GM19468 (cell line): Measurements from ENCODE around the gene PEF1.

ENCODE experiments used
- ATAC-seq: cut with Tn5 transposase; IDR thresholded peaks from one replicate; pipeline ENCODE4 v1.9.1; 2021; ENCODE audit warnings: mild to moderate bottlenecking, moderate library complexity, moderate number of reproducible peaks; ENCODE audit not compliant: unreplicated experiment; ENCODE audit errors: extremely low read depth

The PEF1 gene

DNA sequence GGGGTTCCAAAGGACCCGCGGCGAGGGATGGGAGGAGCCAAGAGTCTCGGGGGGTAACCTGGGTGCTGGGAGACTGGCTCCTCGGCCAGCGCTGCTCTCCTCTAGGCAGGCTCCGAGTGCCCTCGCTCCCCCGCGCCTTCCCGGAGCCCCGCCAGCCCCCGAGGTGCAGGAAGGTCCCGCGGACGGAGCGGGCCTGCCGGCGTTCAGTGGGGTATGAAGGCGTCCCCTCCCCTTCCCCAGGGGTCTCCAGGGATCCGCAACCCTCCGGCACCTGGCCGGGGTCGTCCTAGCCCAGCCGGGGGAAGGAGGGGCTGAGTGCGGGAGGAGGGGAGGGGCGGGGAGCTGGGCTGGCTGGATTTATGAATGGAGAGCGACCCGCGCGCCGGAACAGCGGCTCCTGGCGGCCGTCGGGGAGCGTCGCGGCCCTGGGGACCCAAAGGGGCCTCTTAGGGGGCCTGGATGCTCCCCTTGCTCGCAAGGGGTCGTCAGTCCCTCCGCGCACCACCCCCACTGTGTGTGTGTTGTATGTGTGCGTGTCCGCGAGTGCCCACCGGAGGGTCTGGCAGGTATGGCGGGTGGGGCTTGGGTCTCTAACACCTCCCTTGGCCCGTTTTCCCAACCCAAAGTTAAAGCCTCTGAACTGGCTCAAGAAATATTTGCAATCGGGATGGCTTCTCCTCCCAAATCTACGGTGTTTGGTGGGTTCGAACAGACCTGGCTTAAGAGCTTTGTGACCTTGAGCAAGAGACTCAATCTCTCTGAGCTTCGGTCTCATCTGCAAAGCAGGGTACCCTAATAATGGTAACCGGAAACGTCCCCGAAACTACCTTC, 26.5 kb downstream of the PEF1 start:
- no peak for ATAC-seq

DNA sequence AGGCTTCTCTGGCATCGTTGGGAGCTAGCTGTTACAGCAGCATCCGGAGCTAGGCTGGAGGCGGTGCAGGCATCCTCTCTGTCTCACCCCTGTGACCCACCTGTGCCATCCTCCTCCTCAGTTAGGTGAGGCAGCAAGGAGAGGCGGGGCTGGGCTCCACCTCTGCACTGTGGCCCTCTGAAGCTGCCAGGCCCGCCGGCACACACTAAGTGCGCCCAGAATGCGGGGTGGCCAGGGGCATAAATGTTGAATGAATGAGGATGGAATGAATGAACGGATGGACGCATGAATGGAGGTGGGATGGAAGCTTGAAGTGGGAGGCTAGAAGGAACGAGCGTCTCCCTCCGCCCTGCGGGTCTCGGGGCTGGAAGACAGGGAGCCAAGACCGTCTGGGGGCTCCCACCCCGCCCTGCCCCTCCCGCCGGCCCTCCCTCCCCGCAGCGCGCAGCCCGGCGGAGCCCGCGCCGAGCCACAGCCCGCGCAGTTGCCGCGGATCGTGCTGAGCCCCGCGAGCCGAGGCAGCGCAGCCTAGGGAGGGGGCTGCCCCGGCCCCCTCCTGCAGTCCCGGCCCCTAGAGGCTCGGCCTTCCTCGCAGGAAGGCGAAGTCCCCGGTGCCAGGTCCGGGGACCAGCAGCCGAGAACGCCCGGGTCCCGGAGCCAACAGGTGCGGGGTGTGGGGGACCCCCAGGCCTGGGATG, 27.3 kb downstream of the PEF1 start, which contains the start of gene HCRTR1:
TSS of gene HCRTR1 (plus strand) at position 472 of the 698 bp plus-strand sequence. CDS start 1,504 bp downstream, outside the sequence.
- ATAC-seq: no peak

DNA sequence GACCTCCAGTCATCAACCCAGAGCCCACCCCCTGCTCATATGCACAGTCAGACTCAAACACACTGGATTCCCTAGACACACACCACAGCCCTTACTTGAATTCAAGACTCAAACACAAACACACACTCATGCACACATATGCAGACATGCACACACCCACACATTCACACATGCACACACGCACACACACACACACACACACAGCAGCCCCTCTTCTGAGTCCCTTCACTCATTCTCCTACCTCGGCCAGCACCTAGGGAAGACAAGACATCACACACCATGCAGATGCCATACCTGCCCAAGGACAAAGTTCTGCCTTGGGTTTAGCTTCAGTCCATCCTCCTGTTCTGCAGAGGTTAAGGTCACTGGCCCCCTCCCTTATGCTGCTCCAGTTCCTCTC, 28.7 kb downstream of the PEF1 start:
- ATAC-seq: no peak

DNA sequence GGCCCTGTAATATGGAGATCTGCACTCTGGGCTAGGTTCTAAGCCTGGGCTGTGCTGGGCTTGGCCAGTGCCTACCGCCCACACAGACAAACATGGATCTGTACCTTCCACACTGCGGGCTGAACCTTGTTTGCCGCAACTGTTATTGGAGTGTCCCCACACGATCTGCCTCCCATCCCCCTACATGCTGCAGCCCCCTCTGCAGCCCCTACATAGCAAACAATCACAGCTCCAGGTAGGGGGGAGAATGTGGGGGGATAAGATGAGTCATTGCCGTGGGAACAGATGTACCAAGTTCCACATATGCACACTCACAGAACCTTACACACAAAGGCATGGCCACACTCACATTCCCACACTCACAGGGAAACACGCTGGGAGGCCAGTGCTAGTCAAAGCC, 29.3 kb downstream of the PEF1 start:
- ATAC-seq: no peak

DNA sequence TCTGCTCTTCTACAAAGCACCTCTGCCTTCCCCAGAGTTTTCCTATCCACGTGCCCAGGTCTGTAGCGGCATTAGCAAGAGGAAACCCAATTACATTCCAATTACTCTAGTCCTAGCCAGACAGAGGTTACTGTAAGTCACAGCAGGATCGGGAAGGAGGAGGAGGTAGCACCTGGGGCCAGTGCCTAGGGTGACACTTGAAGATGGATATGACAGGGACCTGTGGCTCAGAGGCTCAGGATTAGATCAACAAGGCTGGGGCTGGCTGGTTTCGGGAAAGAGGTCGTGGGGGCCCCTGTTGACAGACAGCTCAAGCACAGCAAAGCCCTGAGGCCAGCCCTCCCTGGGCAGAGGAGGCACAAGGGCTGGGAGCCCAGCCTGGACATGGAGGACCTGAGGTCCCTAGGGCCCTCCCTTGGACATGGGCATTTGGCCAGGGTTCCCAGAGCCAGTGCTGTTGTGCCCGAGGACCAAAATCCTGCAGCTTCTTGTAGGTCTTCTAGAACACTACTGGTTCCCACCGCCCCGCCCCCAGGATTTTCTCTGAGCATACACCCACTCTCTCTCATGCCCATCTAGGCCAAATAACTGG, 30.2 kb downstream of the PEF1 start:
- no peak for ATAC-seq

DNA sequence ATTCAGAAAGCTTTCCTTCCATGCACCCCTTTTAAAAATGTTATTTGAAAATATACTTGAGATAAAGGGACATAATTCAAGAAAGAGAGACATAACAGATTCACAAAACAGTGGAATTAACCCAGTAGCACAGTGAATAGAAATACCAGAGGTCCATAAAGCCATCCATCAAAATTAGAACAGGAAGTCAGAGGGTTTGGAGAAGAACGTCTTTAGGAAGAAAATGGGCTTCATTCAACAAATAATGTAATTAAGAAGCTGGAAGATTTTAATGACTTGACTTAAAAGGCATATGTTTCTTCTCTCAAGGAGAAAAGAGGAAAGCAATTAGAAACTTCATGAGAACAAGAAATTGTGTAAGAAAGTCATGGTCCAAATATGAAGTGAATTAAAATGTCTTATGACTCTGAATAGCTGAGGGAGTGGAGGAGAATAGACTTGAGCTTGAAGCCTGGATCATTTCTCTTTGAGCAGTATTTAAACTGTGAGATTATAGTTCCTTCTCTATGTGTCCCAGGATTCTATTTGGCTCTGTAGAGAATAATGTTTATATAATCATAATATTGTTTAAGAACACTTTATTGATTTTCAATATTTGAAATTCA, 35.1 kb downstream of the PEF1 start:
- no peak for ATAC-seq

DNA sequence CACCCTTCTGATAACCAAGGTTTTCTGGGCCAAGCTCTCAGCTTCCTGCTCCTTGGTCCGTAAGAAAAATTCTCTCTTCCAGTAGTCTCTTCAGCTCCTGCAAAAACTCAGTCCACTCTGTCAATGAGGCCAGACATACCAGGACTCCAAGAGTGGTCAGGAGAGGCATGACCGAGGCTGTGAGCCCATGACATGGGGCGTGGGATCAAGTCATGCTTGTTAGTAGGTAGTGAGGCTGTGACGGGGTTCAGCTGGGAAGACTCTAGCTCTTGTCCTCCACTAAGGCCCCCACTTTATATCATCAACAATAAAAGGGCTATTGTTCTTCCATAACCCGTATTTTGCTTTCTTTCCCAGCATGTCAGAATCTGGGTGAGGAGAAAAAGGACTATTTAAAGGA, 37.3 kb downstream of the PEF1 start:
- ATAC-seq: no peak

DNA sequence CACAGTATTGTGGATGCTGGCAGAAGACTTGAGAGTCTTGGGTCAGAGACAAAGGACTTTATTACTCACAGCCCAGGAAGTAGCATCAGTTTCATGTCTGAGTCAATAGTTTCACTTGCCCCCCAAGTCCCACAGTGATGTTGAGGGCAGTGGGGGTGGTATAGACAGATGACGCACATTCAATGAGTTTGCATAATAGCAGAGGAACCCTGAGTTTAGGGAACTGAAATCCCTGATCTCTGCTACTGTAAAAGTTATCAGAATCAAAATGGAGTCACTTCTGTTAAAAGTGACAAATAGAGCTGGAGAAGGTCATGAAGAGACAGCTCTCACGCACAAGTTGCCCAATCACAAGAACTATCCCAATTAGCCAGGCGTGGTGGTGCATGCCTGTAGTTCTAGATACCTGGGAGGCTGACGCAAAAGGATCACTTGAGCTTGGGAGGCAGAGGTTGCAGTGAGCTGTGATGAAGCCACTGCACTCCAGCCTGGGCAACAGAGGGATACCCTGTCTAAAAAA, 38.7 kb downstream of the PEF1 start:
- peak; percentile 71 for ATAC-seq

DNA sequence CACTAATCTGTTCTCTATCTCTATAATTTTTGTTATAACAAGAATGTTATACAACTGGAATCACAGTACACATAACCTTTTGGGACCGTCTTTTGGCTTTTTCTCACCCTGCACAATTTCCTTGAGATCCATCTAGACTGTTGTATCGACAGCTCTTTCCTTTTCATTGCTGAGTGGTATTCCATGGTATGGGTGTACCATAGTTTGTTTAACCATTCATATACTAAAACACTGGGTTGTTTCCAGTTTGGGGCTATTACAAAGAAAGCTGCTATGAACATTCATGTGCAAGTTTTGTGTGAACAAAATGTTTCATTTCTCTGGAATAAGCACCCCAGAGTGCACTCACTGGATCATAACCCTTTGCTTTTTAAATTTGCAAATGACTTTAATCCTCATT, 42.6 kb downstream of the PEF1 start:
- ATAC-seq: no peak

DNA sequence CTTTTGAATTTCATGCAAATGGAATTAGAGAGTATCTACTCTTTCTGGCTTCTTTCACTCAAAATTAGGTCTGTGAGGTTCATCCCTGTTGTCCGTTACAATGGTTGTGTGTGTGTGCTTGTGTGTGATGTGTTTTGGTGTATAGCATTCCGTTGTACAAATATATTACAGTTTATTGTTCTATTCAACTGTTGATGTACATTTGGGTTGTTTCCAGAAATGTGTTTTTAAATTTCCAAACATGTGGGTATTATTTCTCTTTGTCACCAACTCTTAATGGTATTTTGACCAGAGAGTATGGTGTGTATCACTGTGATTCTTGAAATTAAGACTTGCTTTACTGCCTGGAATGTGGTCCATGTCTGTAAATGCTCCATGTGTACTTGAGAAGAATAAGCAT, 44.0 kb downstream of the PEF1 start:
- ATAC-seq: no peak

DNA sequence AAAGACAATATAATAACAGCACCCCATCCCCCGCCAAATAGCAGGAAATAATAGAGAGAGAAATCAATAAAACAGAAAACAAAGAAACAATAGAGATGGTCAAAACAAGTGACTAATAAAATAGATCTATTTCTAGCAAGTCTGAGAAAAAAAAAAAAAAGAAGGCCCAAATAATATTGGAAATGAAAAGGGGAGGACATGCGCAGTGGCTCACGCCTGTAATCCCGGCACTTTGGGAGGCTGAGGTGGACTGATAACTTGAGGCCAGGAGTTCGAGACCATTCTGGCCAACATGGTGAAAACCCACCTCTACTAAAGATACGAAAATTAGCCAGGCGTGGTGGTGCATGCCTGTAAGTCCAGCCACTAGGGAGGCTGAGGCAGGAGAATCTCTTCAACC, 45.7 kb downstream of the PEF1 start:
- no peak for ATAC-seq

DNA sequence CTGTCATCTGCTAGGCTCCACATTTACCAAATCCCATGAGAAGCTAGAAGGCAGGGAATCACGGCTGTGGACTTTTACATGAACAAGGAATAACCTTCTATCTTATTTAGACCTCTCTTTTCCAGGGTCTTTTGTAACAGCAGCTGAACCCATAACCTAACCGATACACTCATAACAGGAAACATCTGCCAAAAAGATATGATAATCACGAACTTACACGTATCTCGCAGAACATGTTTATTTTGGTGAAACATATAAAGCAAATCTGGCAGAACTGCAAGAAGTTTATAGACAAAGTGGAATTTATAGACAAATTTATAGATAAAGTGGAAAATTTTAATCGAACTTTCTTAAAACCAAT, 48.0 kb downstream of the PEF1 start:
- ATAC-seq: no peak

DNA sequence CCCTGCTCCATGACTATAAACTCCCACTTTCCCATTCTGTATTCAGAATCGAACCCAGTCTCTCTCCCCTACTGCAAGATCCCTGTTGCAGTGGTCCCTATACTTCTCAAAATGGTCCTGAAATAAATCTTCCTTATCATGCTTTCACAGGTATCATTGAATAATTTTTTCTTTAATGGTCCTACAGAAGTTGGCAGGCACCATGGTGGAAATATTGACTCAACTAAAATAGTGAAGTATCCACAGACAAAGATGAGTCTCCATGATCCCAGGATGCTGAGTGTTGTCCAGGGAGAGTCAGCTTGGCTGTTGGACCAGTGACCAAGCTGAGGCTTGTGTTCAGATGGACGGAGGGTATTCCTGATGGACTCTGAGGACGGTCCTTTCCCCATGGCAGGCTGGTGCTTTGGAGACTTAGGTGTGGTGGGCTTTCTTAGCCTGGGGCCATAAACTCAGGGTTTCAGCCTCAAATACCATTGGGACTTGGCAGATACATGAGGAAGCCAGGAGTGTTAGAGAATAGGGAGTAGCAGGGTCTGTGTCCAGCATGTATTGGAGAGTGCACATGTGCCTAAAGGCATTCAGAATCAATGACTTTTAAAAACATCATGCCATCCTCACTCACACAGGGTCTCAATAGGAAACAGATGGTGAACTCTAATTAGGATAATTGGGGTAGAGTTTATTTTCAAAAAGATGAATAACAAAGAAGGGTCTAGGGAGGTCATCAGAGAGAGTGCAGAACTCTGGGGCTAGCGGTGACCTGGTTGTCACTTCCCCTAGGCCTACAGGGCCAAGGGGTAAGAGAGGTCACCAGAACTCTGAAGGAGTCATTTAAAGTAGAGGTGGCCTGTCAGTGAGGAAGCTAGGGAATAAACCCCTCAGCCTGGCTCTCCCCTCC, 48.6 kb downstream of the PEF1 start:
- ATAC-seq: no peak

DNA sequence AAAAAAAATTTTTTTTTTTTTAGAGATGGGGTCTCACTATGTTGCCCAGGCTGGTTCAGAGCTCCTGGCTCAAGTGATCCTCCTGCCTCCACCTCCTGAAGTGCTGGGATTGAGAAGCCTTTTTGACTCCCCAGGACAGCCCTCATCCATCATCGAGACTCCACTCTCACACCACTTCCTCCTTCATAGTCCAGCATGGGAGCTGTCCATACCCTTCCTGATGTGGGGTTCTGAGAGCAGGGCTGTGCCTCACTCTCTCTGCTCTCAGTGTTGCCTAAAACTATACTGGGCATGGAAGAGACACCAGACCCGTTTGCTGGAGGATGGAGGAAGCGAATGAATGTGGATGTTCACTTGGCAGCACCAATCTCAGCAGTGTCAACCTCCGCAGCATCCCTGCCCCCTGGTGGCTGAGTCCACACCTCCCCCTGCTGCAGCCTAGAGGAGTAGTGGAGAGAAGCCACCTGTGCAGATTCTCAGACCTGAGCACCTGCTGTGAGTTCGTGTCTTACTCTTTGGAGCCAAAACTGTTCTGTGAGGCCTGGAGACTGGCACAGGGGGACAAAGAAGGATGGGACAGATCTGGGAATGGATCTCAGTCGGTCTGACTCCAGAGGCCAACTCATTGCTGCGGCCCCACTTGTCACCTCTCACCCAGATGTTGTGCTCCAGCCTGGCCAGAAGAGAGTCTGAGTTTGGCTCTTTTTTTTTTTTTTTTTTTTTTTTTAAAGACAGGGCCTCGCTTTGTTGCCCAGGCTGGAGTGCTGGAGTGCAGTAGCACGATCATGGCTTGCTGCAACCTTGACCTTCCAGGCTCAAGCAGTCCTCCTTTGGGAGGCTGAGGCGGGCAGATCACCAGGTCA, 50.7 kb downstream of the PEF1 start:
- peak; percentile 39 for ATAC-seq

DNA sequence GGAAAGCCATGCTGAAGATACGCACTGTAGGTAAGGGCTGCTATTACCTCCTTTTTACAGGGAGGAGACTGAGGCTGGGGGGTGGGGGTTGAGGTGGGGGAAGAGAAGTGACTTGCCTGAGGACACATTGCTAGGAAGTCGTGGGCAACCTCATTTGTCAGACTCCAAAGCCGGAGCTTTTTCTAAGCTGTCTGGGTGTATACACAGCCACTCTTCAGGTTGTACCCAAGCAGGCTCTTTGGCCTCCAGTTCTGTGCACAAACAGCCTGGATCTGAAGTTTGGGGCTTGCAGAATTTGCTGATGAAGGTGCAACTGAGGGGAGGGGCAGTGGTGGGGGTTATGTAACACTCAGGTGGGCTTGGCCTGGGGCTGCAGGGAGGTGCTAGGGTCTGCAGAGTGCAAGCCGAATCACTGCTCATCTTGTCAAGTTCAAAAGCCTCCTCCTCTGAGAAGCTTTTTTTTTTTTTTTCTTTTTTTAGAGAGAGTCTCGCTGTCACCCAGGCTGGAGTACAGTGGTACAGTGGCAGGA, 51.5 kb downstream of the PEF1 start:
- no peak for ATAC-seq

DNA sequence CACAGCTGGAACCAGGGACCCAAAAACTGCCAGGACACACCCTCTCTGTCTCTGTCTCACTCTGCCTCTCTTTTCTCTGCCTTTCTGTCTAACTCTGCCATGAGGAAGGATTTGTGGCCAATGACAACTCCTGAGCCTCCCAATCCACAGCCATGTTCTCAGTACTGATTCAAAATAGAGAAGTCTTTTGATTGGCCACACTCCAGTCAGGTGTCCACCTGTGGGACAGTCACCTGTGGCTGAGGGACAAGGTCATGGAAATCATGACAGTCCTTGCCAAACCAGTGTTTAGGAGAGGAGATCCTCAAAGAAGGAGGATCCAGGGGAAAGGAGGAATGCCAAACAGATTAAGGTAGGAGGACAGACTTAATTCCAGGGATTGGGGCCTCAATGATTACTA, 52.5 kb downstream of the PEF1 start:
- no peak for ATAC-seq

DNA sequence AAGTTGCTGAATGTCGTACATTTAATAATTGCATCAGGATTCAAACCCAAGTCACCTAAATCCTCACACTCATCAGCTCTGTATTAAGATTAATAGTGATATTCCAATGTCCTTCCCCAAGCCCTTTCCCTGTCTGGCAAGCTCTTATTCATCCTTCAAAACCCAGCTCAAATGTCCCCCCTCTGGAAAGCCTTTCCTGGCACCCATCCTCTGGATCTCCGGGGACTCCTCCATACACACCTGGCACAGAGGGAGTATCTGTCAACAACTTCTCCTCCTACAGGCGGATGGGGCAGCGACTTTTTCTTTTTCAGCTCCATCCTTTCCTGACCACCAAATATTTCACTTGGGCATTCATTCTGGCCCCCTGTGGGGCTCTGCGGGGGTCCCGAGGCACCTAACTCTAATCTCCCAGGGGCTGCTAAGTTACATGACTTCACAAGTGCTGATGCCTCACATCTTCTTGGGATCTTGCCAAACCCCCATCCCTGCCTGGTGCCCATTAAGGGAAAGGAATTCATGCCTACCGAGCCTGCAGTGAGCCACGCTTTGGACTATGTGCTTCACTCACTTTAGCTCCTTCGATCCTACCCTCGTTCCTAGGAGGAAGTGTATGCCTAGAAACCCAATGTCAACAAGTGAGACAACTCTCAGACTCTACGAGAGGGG, 53.1 kb downstream of the PEF1 start:
- ATAC-seq: no peak
